Measurements from ENCODE around the gene CROCC2. TPM values are rescaled to one million over a fixed set of nuclear protein-coding genes. Genes with fewer than 3 reads are reported as not detected.

The CROCC2 gene
- total and polyA plus RNA-seq, 10 of the 15 experiments (the other 5 are each of a cell fraction or from before 2014, with no cell fraction given) = not detected

DNA sequence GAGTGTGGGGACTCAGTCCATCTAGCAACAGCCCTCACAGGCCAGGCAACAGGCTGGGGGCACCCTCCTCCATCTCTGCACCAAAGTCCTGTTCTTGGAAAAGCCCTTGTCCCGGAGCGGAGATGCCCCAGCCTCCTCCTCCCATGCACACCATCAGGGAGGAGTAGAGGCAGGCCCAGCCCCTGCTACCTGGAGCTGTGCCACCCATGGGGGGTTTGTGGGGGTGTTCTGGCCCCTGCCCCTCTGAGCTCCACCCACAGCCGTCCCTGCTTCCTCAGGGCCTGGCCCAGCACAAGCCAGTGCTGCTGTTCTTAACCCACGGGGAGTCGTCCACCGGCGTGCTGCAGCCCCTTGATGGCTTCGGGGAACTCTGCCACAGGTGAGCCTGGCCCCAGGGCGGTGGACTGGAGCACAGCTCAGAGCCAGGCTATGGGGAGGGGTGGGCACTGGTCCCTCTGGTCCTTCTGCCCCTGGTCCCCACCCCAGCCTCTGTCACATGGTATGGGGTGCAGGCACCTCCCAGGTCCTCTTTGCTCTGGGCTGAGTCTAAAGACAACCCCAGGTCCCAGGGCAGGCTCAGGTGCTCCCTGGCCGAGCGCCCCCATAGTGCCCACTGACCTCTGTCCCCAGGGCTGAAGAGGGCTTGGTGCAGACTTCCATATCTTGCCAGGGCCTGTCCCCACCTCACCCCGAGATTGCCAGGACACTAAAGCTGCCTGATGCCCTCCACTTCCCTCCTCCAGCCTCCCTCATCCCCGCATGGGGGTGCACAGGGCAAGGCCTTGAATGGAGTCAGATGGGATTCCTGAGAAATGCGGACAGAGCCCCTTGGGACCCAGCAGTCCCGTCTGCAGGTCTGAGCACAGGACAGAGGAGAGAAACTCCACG, 34.8 kb upstream of the CROCC2 start:
- Histone ChIP-seq H3K4me1 (ENCODE audit: control insufficient read depth, insufficient read depth, low read length) (no peaks in the 10 kb centered on the region), H3K9me3 (replicated peaks; ENCODE audit: control insufficient read depth, insufficient read depth, low read length) (no peaks in the 10 kb centered on the region), H3K27ac (ENCODE audit: control insufficient read depth, insufficient read depth) (no peak overlapping the region), H3K4me2 (ENCODE audit: control insufficient read depth, insufficient read depth) (no peak overlapping the region), H3K27me3 (replicated peaks in 1 of 2; ENCODE audit: control insufficient read depth in 2 of 2, insufficient read depth in 2 of 2, low read length in 1 of 2) (peaks cover 2 to 4% of the 10 kb centered on the region in 2 experiments; a peak in 3 of 4 replicates), H3K9ac (ENCODE audit: control insufficient read depth, insufficient read depth, low read length) (no peak overlapping the region), H2AFZ (ENCODE audit: control insufficient read depth, low read depth, low read length) (no peak overlapping the region), H4K20me1 (ENCODE audit: control insufficient read depth, insufficient read depth) (no peaks in the 10 kb centered on the region), H3K79me2 (ENCODE audit: control insufficient read depth, insufficient read depth, low read length) (no peaks in the 10 kb centered on the region), H3K36me3 (ENCODE audit: control insufficient read depth in 2 of 2, insufficient read depth in 2 of 2, low read length in 1 of 2) (no peaks in the 10 kb centered on the region), H3K4me3 (no peak overlapping the region)
- ChIA-PET RAD21 (ENCODE audit: unreplicated experiment) (no interaction called here), CTCF (no interaction called here), POLR2A (no interaction called here), SMC1A (ENCODE audit: uncharacterized antibody, unreplicated experiment) (no interaction called here)
- FAIRE-seq (no peak), DNase-seq (ENCODE audit: low read depth, low spot score) (no peak), ATAC-seq (no peak)
- BruUV-seq (replicated peaks) = no TSS peak
- TF ChIP-seq JUND (IDR thresholded peaks at IDR 0.05; ENCODE audit: low read depth, low read length) (no peak), USF1 (IDR thresholded peaks at IDR 0.05; ENCODE audit: borderline replicate concordance, extremely low read length, insufficient read depth, low read depth, low read length) (no peak), RFX5 (IDR thresholded peaks at IDR 0.05; ENCODE audit: low read depth, low read length) (no peak), CBFB (IDR thresholded peaks at IDR 0.05; ENCODE audit: low read depth) (no peak), YBX1 (IDR thresholded peaks at IDR 0.05) (no peak), NFXL1 (IDR thresholded peaks at IDR 0.05; ENCODE audit: borderline replicate concordance) (no peak), RELB (IDR thresholded peaks at IDR 0.05; ENCODE audit: low read depth) (no peak), SREBF2 (IDR thresholded peaks at IDR 0.05; ENCODE audit: low read length) (no peak), SUPT20H (IDR thresholded peaks at IDR 0.05; ENCODE audit: borderline replicate concordance, control insufficient read depth, low read depth, low read length) (no peak), MXI1 (IDR thresholded peaks at IDR 0.05; ENCODE audit: low read depth, low read length) (no peak), CEBPB (IDR thresholded peaks at IDR 0.05; ENCODE audit: borderline replicate concordance in 1 of 2, low read depth in 2 of 2, low read length in 2 of 2) (no peak), FOXK2 (IDR thresholded peaks at IDR 0.05) (no peak)
- whole genome bisulfite sequencing (ENCODE audit: insufficient coverage, insufficient replicate concordance, low lambda C conversion rate, missing lambda C conversion rate) = 23% methylated on average over 16 of the region's 16 CpGs
- intact Hi-C loops (cut with micrococcal nuclease; ENCODE audit: unreplicated experiment) = no loop called here
- in situ Hi-C loops (cut with MboI) = no loop called here

All from GM12878 (cell line).